ENCODE results near the gene SPIB. TPM values are rescaled to one million over a fixed set of nuclear protein-coding genes. Genes with fewer than 3 reads are reported as not detected.
"Not testable (repeated sequence)": the region's sequence is repeated elsewhere in the genome, so short reads cannot be mapped to it uniquely, and the experiment has no call there.

Gene SPIB
- total RNA-seq, 1 donor from 2014 or later = 1.7 TPM

DNA sequence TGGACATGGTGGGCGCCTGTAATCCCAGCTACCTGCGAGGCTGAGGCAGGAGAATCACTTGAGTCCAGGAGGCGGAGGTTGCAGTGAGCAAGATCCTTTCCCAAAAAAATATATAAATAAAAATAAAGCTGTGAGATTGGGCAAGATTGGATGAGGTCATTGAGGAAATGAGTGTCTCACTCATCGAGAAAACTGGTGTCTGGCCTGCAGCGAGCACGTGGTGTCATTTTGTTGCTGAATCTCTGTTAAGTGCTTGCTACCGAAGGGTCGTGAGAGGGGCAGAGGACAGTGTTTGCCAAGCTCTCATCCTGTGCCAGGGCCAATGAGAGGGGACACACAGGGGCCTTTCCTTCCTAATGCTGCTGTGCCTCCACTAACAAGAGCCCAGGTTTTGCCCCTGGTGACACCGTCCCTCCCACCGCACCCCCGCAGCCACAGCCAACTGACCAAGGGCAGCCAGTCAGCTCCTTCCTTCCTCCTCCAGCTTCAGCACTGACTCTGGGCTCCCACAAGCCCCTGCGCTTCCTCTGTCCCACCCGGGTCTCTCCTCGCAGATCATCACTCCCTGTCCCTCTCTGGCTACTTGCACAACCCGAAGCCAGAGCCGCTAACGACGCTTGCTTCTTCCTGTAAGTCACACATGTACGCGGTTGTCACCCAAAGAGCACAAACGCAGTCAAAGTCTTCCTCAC lies 31.4 kb upstream of the SPIB start:
- no peak for DNase-seq (ENCODE audit: low spot score, unreplicated experiment)
- H3K4me1 Mint-ChIP-seq (ENCODE audit: low read depth) = peaks cover 19% of the 10 kb centered on the region
- peaks cover 15% of the 10 kb centered on the region for H3K36me3 Mint-ChIP-seq (ENCODE audit: insufficient read depth)
- no peak overlapping the region for H3K4me3 Mint-ChIP-seq (ENCODE audit: low read depth)
- no peaks in the 10 kb centered on the region for H3K9me3 Mint-ChIP-seq (ENCODE audit: low read depth)
- no peaks in the 10 kb centered on the region for H3K27me3 Mint-ChIP-seq
- TF ChIP-seq, protein P1, sequence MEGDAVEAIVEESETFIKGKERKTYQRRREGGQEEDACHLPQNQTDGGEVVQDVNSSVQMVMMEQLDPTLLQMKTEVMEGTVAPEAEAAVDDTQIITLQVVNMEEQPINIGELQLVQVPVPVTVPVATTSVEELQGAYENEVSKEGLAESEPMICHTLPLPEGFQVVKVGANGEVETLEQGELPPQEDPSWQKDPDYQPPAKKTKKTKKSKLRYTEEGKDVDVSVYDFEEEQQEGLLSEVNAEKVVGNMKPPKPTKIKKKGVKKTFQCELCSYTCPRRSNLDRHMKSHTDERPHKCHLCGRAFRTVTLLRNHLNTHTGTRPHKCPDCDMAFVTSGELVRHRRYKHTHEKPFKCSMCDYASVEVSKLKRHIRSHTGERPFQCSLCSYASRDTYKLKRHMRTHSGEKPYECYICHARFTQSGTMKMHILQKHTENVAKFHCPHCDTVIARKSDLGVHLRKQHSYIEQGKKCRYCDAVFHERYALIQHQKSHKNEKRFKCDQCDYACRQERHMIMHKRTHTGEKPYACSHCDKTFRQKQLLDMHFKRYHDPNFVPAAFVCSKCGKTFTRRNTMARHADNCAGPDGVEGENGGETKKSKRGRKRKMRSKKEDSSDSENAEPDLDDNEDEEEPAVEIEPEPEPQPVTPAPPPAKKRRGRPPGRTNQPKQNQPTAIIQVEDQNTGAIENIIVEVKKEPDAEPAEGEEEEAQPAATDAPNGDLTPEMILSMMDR (IDR thresholded peaks at IDR 0.05; ENCODE audit: unreplicated experiment) = no peak
- H3K27ac Mint-ChIP-seq = no peak overlapping the region

DNA sequence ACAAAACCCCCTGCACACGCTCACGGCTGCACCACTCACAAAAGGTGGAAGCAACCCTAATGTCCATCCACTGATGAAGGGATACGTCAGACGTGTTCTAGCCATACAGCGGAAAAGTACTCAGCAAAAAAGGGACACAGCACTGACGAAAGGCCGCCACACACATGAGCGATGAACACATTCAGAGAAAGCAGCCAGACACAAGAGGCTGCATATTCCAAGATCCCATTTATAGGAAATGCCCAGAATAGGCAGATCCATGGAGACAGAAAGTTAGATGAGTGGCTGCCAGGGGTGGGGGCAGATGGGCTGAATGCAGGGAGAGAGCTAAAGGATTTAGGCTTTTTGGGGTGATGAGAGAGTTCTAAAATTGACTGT lies 30.9 kb upstream of the SPIB start:
- Mint-ChIP-seq H3K27ac (no peak overlapping the region), H3K27me3 (no peaks in the 10 kb centered on the region), H3K4me1 (ENCODE audit: low read depth) (peaks cover 19% of the 10 kb centered on the region), H3K4me3 (ENCODE audit: low read depth) (no peak overlapping the region), H3K36me3 (ENCODE audit: insufficient read depth) (peaks cover 18% of the 10 kb centered on the region), H3K9me3 (ENCODE audit: low read depth) (no peaks in the 10 kb centered on the region)
- no peak for DNase-seq (ENCODE audit: low spot score, unreplicated experiment)
- TF ChIP-seq, protein P1 (IDR thresholded peaks at IDR 0.05; ENCODE audit: unreplicated experiment) = no peak

DNA sequence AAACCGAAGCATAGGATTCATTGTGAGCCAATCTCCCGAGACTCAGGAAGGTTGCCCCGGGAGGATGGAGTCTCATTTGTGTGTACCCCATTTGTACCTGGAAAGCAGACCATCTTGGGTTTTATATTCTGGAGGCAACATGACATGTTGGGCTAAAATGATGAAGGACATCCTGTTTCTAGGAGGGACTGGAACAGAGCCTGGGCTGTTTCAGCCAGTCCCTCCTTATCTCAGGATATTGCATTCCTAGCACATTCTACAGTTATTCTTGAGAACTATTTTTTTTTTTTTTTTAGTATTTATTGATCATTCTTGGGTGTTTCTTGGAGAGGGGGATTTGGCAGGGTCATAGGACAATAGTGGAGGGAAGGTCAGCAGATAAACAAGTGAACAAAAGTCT lies 28.4 kb upstream of the SPIB start:
- H3K4me3 Mint-ChIP-seq (ENCODE audit: low read depth); H3K27ac Mint-ChIP-seq; H3K9me3 Mint-ChIP-seq (ENCODE audit: low read depth); H3K27me3 Mint-ChIP-seq; H3K4me1 Mint-ChIP-seq (ENCODE audit: low read depth); DNase-seq (ENCODE audit: low spot score, unreplicated experiment): not testable (repeated sequence)
- H3K36me3 Mint-ChIP-seq (ENCODE audit: insufficient read depth) = peaks cover 29% of the 10 kb centered on the region

DNA sequence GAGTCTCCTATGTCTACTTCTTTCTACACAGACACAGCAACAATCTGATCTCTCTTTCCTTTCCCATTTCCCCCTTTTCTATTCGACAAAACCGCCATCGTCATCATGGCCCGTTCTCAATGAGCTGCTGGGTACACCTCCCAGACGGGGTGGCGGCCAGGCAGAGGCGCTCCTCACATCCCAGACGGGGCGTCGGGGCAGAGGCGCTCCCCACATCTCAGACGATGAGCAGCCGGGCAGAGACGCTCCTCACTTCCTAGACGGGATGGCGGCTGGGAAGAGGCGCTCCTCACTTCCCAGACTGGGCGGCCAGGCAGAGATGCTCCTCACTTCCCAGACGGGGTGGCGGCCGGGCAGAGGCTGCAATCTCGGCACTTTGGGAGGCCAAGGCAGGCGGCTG lies 27.8 kb upstream of the SPIB start:
- H3K27me3 Mint-ChIP-seq; H3K4me1 Mint-ChIP-seq (ENCODE audit: low read depth); H3K4me3 Mint-ChIP-seq (ENCODE audit: low read depth); H3K9me3 Mint-ChIP-seq (ENCODE audit: low read depth); DNase-seq (ENCODE audit: low spot score, unreplicated experiment): not testable (repeated sequence)
- peaks cover 31% of the 10 kb centered on the region for H3K36me3 Mint-ChIP-seq (ENCODE audit: insufficient read depth)
- H3K27ac Mint-ChIP-seq = peak overlapping the region; percentile 69

DNA sequence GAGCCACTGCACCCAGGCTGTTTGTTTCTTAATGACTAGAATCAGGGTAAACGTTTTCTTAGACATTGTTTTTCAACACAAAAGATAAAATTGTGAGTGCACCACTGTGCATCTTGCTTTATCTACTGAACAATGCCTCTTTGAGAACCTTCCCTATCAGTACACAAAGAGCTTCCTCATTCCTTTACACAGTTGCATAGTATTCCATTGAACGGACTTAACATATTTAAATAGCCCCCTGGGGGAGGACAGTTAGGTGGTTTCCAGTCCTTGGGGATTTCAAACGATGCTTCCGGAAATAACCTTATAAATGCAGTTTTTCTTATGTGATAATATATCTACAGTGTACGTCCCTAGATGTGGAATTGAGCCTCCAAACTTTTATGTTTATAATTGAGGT lies 26.0 kb upstream of the SPIB start:
- Mint-ChIP-seq H3K4me1 (ENCODE audit: low read depth) (no peaks in the 10 kb centered on the region), H3K27ac (no peak overlapping the region), H3K27me3 (no peaks in the 10 kb centered on the region), H3K9me3 (ENCODE audit: low read depth) (no peaks in the 10 kb centered on the region), H3K4me3 (ENCODE audit: low read depth) (no peak overlapping the region), H3K36me3 (ENCODE audit: insufficient read depth) (peaks cover 29% of the 10 kb centered on the region)
- TF ChIP-seq, protein P1 (IDR thresholded peaks at IDR 0.05; ENCODE audit: unreplicated experiment) = no peak
- DNase-seq (ENCODE audit: low spot score, unreplicated experiment) = no peak

DNA sequence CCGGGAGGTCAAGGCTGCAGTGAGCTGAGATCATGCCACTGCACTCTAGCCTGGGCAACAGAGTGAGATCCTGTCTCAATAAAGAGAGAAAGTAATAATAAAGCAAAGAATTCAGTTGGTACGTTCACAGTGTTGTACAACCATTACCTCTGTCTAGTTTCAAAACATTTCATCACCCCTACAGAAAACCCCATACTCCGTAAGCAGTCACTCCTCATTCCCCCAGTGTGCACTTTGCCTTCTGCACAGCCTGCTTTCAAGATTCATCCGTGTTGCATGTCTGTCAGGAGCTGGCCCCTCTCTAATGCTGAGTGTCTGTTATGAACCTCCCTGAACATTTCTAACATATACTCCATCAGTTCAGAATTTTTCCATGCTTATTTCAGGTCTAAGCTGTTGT lies 25.1 kb upstream of the SPIB start:
- Mint-ChIP-seq H3K36me3 (ENCODE audit: insufficient read depth) (peaks cover 29% of the 10 kb centered on the region), H3K4me1 (ENCODE audit: low read depth) (no peaks in the 10 kb centered on the region), H3K4me3 (ENCODE audit: low read depth) (no peak overlapping the region)

More for the DNA sequence above, 25.1 kb upstream of the SPIB start:
- H3K27ac Mint-ChIP-seq = no peak overlapping the region
- H3K27me3 Mint-ChIP-seq = no peaks in the 10 kb centered on the region
- DNase-seq (ENCODE audit: low spot score, unreplicated experiment) = no peak
- TF ChIP-seq, protein P1 (IDR thresholded peaks at IDR 0.05; ENCODE audit: unreplicated experiment) = no peak
- H3K9me3 Mint-ChIP-seq (ENCODE audit: low read depth) = no peaks in the 10 kb centered on the region

Data from progenitor cell of endocrine pancreas (in vitro differentiated cells).